ENCODE results near the gene TAOK3. TPM values are rescaled to one million over a fixed set of nuclear protein-coding genes. Genes with fewer than 3 reads are reported as not detected.

TAOK3 gene
- total and polyA plus RNA-seq, 2 of the 4 experiments (the other 2 are of a cell fraction): 26.3 to 54.5 TPM

DNA sequence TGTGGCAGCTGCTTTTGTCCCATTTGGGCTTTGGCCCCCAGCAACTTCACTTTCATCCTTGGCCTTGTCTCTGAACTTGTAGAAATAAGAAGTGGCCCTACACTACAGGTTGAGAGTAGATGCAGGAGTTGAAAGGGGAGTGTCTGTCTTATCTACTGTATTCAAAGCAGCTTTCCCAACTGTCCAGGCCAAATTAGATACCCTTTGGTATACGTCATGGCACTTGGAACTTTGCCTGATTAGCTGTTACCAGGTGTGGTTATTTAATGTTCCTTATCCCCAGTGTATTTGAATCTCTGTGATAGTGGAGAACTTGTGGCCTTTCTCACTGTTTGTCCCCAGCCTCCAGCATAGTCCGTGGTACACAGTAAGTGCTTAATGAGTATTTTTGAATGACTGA is 37.1 kb upstream of the TAOK3 start:
- intact Hi-C loops (cut with micrococcal nuclease): loop anchor here (5.0 to 10.0 kb wide), 4 partner anchors 565 to 765 kb away; partner anchors contain the start of gene HSPB8
- Histone ChIP-seq H2BK20ac (ENCODE audit: low read depth, low read length) (no peak overlapping the region), H3K27ac (ENCODE audit: insufficient read depth, low read length) (no peak overlapping the region), H3K4me3 (ENCODE audit: insufficient read depth, low read depth, low read length) (no peak overlapping the region), H3K9ac (ENCODE audit: low read depth, low read length) (no peak overlapping the region), H3K4ac (ENCODE audit: low read depth, low read length) (no peak overlapping the region), H3K27me3 (ENCODE audit: control insufficient read depth, insufficient read depth, low read length) (no peaks in the 10 kb centered on the region), H2BK15ac (ENCODE audit: low read depth, low read length) (no peak overlapping the region), H2BK120ac (ENCODE audit: low read depth, low read length) (no peak overlapping the region), H2AK9ac (replicated peaks; ENCODE audit: low read depth, low read length, poor library complexity) (no peak overlapping the region), H4K91ac (ENCODE audit: insufficient read depth, low read depth, low read length) (no peak overlapping the region), H3K9me3 (ENCODE audit: control insufficient read depth, insufficient read depth, low read length) (no peaks in the 10 kb centered on the region), H4K20me1 (ENCODE audit: insufficient read depth, low read length) (no peaks in the 10 kb centered on the region), H3K23ac (ENCODE audit: low read depth, low read length) (no peak overlapping the region), H4K5ac (ENCODE audit: low read depth, low read length) (no peak overlapping the region), H2AFZ (replicated peaks; ENCODE audit: low read length, poor library complexity) (no peak overlapping the region), H3K79me1 (ENCODE audit: low read depth in 1 of 2, low read length in 2 of 2) (no peaks in the 10 kb centered on the region), H3K4me1 (ENCODE audit: control insufficient read depth, insufficient read depth, low read length) (no peaks in the 10 kb centered on the region; the same call in 1 of the 2 replicates), H3K56ac (ENCODE audit: extremely low read depth, insufficient read depth, low read length) (no peak overlapping the region), H2AK5ac (ENCODE audit: low read depth, low read length) (no peak overlapping the region), H3K4me2 (ENCODE audit: low read depth, low read length) (no peak overlapping the region), H3K9me1 (ENCODE audit: insufficient read depth, low read length) (no peaks in the 10 kb centered on the region), H4K8ac (ENCODE audit: low read depth in 2 of 2, low read length in 2 of 2) (no peak overlapping the region), H3K18ac (ENCODE audit: low read depth, low read length) (no peak overlapping the region), H2BK5ac (ENCODE audit: low read depth, low read length, poor library complexity, severe bottlenecking) (no peak overlapping the region), H3K36me3 (ENCODE audit: control insufficient read depth, insufficient read depth, low read length) (peaks cover 47% of the 10 kb centered on the region), H3K14ac (replicated peaks; ENCODE audit: low read depth, low read length) (no peak overlapping the region)
- WGBS, 2 experiments (ENCODE audit: extremely low coverage in 2 of 2, insufficient read length in 1 of 2): no CpG with 5 or more reads among the region's 2 CpGs
- DNase-seq: no peak
- TF ChIP-seq RAD21 (IDR thresholded peaks at IDR 0.05; ENCODE audit: low read length) (no peak), POLR2A (IDR thresholded peaks at IDR 0.05; ENCODE audit: low read depth, low read length) (no peak), RFX5 (IDR thresholded peaks at IDR 0.05; ENCODE audit: low read depth, low read length) (no peak), CHD1 (IDR thresholded peaks at IDR 0.05; ENCODE audit: low read depth, low read length) (no peak), NFE2L2 (IDR thresholded peaks at IDR 0.05; ENCODE audit: low read depth, low read length) (no peak), CEBPB (IDR thresholded peaks at IDR 0.05; ENCODE audit: low read depth, low read length) (no peak), BHLHE40 (IDR thresholded peaks at IDR 0.05; ENCODE audit: low read depth, low read length) (no peak), SMC3 (IDR thresholded peaks at IDR 0.05; ENCODE audit: low read depth, low read length) (no peak), RCOR1 (IDR thresholded peaks at IDR 0.05; ENCODE audit: insufficient replicate concordance, low read length) (no peak)
- TF ChIP-seq, protein P1, sequence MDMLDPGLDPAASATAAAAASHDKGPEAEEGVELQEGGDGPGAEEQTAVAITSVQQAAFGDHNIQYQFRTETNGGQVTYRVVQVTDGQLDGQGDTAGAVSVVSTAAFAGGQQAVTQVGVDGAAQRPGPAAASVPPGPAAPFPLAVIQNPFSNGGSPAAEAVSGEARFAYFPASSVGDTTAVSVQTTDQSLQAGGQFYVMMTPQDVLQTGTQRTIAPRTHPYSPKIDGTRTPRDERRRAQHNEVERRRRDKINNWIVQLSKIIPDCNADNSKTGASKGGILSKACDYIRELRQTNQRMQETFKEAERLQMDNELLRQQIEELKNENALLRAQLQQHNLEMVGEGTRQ (IDR thresholded peaks at IDR 0.05; ENCODE audit: low read depth, low read length): no peak
- TF ChIP-seq, protein P2, sequence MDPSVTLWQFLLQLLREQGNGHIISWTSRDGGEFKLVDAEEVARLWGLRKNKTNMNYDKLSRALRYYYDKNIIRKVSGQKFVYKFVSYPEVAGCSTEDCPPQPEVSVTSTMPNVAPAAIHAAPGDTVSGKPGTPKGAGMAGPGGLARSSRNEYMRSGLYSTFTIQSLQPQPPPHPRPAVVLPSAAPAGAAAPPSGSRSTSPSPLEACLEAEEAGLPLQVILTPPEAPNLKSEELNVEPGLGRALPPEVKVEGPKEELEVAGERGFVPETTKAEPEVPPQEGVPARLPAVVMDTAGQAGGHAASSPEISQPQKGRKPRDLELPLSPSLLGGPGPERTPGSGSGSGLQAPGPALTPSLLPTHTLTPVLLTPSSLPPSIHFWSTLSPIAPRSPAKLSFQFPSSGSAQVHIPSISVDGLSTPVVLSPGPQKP (IDR thresholded peaks at IDR 0.05; ENCODE audit: borderline replicate concordance, low read depth, low read length): no peak
- dilution Hi-C loops (cut with HindIII; ENCODE audit: low sequenced_read_pairs, unreplicated experiment): no loop called here
- ATAC-seq (ENCODE audit: low read depth): no peak
- no TSS peak for BruUV-seq (replicated peaks)
- ChIA-PET CTCF (no interaction called here), POLR2A (ENCODE audit: unreplicated experiment) (no interaction called here)
- in situ Hi-C loops (cut with MboI; ENCODE audit: low sequenced_read_pairs): loop anchor here (10.0 to 25.0 kb wide), 4 partner anchors 777 to 1255 kb away; partner anchors contain the start of genes HSPB8 and PRKAB1
